Panc1 (cell line): ENCODE data around the gene DCN. TPM values are rescaled to one million over a fixed set of nuclear protein-coding genes. Genes with fewer than 3 reads are reported as not detected.

Source experiments
- ATAC-seq: fragments of 200-7000 bp; cut with Tn5 transposase; 2 replicates; pipeline ENCODE4 v1.9.1; 2020; ENCODE audit warnings: mild to moderate bottlenecking, moderate library complexity
- BruUV-seq: library from RNA; stranded (reverse); fragments of 400-500 nt; replicated peaks from 2 replicates; lab custom pipeline; 2021; lab: Mats Ljungman, UMichigan
- CTCF ChIA-PET: fragments of 300-600 bp; sonication (Branson Sonifier 250); formaldehyde crosslinking; loops from one replicate; lab custom pipeline; 2022; ENCODE audit warnings: antibody characterized with exemption; lab: Charles Lee
- POLR2A ChIA-PET: fragments of 300-600 bp; sonication (Branson Sonifier 250); formaldehyde crosslinking; loops from one replicate; lab custom pipeline; 2022; ENCODE audit warnings: antibody characterized with exemption; lab: Charles Lee
- DNase-seq: peaks from one replicate; pipeline ENCODE4 v3.0.0-alpha.2; 2010; ENCODE audit warnings: low read depth, low spot score
- H3K27ac ChIP-seq: 2 replicates; pipeline ENCODE4 v1.5.1; 2011; ENCODE audit warnings: mild to moderate bottlenecking, low read length, inconsistent platforms
- H3K27me3 ChIP-seq: fragments of 200-500 bp; sonication (Bioruptor generic); 2 replicates; pipeline ENCODE4 v1.6.0; 2014; ENCODE audit warnings: low read length, inconsistent platforms; ENCODE audit not compliant: control insufficient read depth, insufficient read depth
- H3K36me3 ChIP-seq: fragments of 200-500 bp; sonication (Bioruptor generic); 2 replicates; pipeline ENCODE4 v1.5.1; 2014; ENCODE audit warnings: inconsistent platforms, mild to moderate bottlenecking, low read length, moderate library complexity; ENCODE audit not compliant: control insufficient read depth, insufficient read depth
- H3K4me1 ChIP-seq: 2 replicates; pipeline ENCODE4 v1.5.1; 2011; ENCODE audit warnings: inconsistent platforms, mild to moderate bottlenecking, low read length, moderate library complexity; ENCODE audit not compliant: control insufficient read depth, insufficient read depth
- H3K4me3 ChIP-seq, 2 experiments: 2 replicates each; pipeline ENCODE4 v1.5.1; 2011 to 2012; ENCODE audit warnings: low read depth in 2 of 2, low read length in 2 of 2, mild to moderate bottlenecking in 2 of 2, inconsistent platforms in 1 of 2, moderate library complexity in 1 of 2
- H3K9me3 ChIP-seq: fragments of 200-500 bp; sonication (Bioruptor generic); 2 replicates; pipeline ENCODE4 v1.5.1; 2014; ENCODE audit warnings: low read depth, mild to moderate bottlenecking, inconsistent platforms, low read length, moderate library complexity; ENCODE audit not compliant: control insufficient read depth, insufficient read depth
- CTCF ChIP-seq: fragments of 450-650 bp; IDR thresholded peaks from 2 replicates; pipeline ENCODE4 v1.5.1; 2017; ENCODE audit warnings: mild to moderate bottlenecking
- POLR2AphosphoS5 ChIP-seq: IDR thresholded peaks from 2 replicates; pipeline ENCODE4 v1.6.1; 2012; ENCODE audit warnings: mild to moderate bottlenecking, low read depth, low read length, moderate library complexity
- REST ChIP-seq, 2 experiments: IDR thresholded peaks; 2 replicates each; pipeline ENCODE4 v1.6.1; 2011 to 2012; ENCODE audit warnings: low read depth in 2 of 2, control low read depth in 1 of 2, low read length in 1 of 2, mild to moderate bottlenecking in 1 of 2, moderate library complexity in 1 of 2; ENCODE audit not compliant: insufficient read depth in 1 of 2
- SIN3A ChIP-seq: IDR thresholded peaks from 2 replicates; pipeline ENCODE4 v1.6.1; 2012; ENCODE audit warnings: low read depth, mild to moderate bottlenecking, low read length, moderate library complexity, borderline replicate concordance; ENCODE audit not compliant: insufficient read depth
- TCF7L2 ChIP-seq: IDR thresholded peaks from 2 replicates; pipeline ENCODE4 v1.6.1; 2011; ENCODE audit warnings: mild to moderate bottlenecking, low read depth, low read length, inconsistent platforms
- in situ Hi-C: cut with HindIII; loops from 2 replicates; pipeline ENCODE4 v1.10.0; 2016; ENCODE audit warnings: low sequenced_read_pairs, low pct_unique_long_range_greater_than_20kb
- intact Hi-C: fragments of 100-400 bp; cut with micrococcal nuclease; formaldehyde crosslinking; loops from one replicate; pipeline ENCODE4 v1.10.0; 2022; ENCODE audit not compliant: unreplicated experiment
- total RNA-seq: library from RNA; stranded (reverse); gene quantifications from one replicate; pipeline ENCODE4 v1.2.1, GENCODE V29; 2021; ENCODE audit not compliant: unreplicated experiment

The DCN gene
- total RNA-seq, 1 experiment from 2014 or later = 1.9 TPM

DNA sequence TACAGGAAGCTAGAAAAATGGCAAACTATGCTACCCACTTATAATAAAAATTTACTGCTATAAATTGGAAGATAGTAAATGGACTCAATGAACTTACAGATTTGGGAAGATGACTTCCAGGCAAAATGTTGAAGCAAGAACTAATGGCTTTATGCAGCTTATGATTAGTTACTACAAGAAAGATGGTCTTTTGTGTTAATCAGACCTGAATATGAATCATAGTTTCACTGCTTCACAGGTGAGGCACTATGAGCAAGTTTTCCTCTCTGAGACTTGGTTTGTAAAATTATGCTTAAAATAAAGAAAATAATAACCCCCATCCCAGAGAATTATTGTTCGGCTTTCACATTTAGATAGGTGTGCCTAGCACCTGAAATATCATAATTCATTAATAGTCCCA lies 19.8 kb upstream of the DCN start:
- Histone ChIP-seq H3K27me3 (no peaks in the 10 kb centered on the region), H3K9me3 (no peaks in the 10 kb centered on the region), H3K27ac (no peak overlapping the region), H3K4me1 (no peaks in the 10 kb centered on the region), H3K36me3 (no peaks in the 10 kb centered on the region), H3K4me3 (no peak overlapping the region)
- intact Hi-C loops = no loop called here
- TF ChIP-seq CTCF (no peak), TCF7L2 (no peak), SIN3A (no peak), POLR2AphosphoS5 (no peak), REST (IDR thresholded peaks at IDR 0.05; ENCODE audit: insufficient read depth in 1 of 2, low read depth in 2 of 2, low read length in 1 of 2) (no peak)
- ATAC-seq (no peak), DNase-seq (no peak)
- ChIA-PET POLR2A (no interaction called here), CTCF (no interaction called here)
- in situ Hi-C loops = no loop called here
- BruUV-seq = no TSS peak

- Histone ChIP-seq H3K4me1 (no peaks in the 10 kb centered on the region), H3K36me3 (no peaks in the 10 kb centered on the region), H3K27me3 (no peaks in the 10 kb centered on the region), H3K9me3 (no peaks in the 10 kb centered on the region), H3K4me3 (no peak overlapping the region), H3K27ac (no peak overlapping the region)
- in situ Hi-C loops = no loop called here
- ATAC-seq (no peak), DNase-seq (no peak)
- POLR2A ChIA-PET = no interaction called here
- BruUV-seq = no TSS peak
- CTCF ChIA-PET = no interaction called here
- TF ChIP-seq CTCF (no peak), TCF7L2 (no peak), POLR2AphosphoS5 (no peak), SIN3A (no peak), REST (IDR thresholded peaks at IDR 0.05; ENCODE audit: insufficient read depth in 1 of 2, low read depth in 2 of 2, low read length in 1 of 2) (no peak)
- intact Hi-C loops = no loop called here
Observed at GRCh38 chr12:91196436-91196835, 13.8 kb upstream of the DCN start.
